H7 (cell line): Measurements from ENCODE around the gene F11R. TPM values are rescaled to one million over a fixed set of nuclear protein-coding genes. Genes with fewer than 3 reads are reported as not detected.
"Not testable (repeated sequence)": the region's sequence is repeated elsewhere in the genome, so short reads cannot be mapped to it uniquely, and the experiment has no call there.

ENCODE experiments used
- DNase-seq: peaks from one replicate; pipeline ENCODE4 v3.0.0; 2012
- H3K27me3 ChIP-seq: 2 replicates; pipeline ENCODE4 v1.6.0; 2011; ENCODE audit warnings: mild to moderate bottlenecking, low read length; ENCODE audit not compliant: control insufficient read depth, insufficient read depth
- H3K36me3 ChIP-seq: replicated peaks from 2 replicates; pipeline ENCODE4 v1.5.1; 2011; ENCODE audit warnings: low read length; ENCODE audit not compliant: control insufficient read depth, insufficient read depth
- H3K4me3 ChIP-seq: 2 replicates; pipeline ENCODE4 v1.5.1; 2011; ENCODE audit warnings: low read depth, mild to moderate bottlenecking, control low read depth, low read length, moderate library complexity; ENCODE audit not compliant: insufficient read depth
- total RNA-seq: library from RNA; depleted of rRNA; stranded (reverse); fragments of >200 nt; shearing (Covaris generic); gene quantifications from 2 replicates; pipeline ENCODE4 v1.2.3, GENCODE V29; 2014

The F11R gene
- total RNA-seq, 1 experiment from 2014 or later: 211 TPM

GRCh38 chr1:161029466-161029865, 8.5 kb upstream of the F11R start:
- H3K36me3 ChIP-seq, H3K4me3 ChIP-seq, DNase-seq, H3K27me3 ChIP-seq: not testable (repeated sequence)

GRCh38 chr1:161026954-161027353, 6.0 kb upstream of the F11R start:
- not testable (repeated sequence) for H3K4me3 ChIP-seq, DNase-seq, H3K27me3 ChIP-seq, H3K36me3 ChIP-seq

GRCh38 chr1:161022432-161022831, 1.5 kb upstream of the F11R start:
- DNase-seq, H3K4me3 ChIP-seq, H3K27me3 ChIP-seq, H3K36me3 ChIP-seq: not testable (repeated sequence)

- Histone ChIP-seq H3K27me3 (no peaks in the 10 kb centered on the region; the same call in 1 of the 2 replicates), H3K4me3 (peak overlapping the region; percentile 88), H3K36me3 (peaks cover 3% of the 10 kb centered on the region)
- DNase-seq: no peak
These were observed 1.0 kb upstream of the F11R start for GRCh38 chr1:161021970-161022353.

- peak overlapping the region; percentile 88 for H3K4me3 ChIP-seq
- peaks cover 3% of the 10 kb centered on the region for H3K36me3 ChIP-seq
- H3K27me3 ChIP-seq: no peaks in the 10 kb centered on the region; the same call in 1 of the 2 replicates
- peak; percentile 99 for DNase-seq
These were observed 415 bp upstream of the F11R start for GRCh38 chr1:161021165-161021969.

- peak overlapping the region; percentile 88 for H3K4me3 ChIP-seq
- no peaks in the 10 kb centered on the region; the same call in 1 of the 2 replicates for H3K27me3 ChIP-seq
- DNase-seq: peak; percentile 54
- H3K36me3 ChIP-seq: peaks cover 3% of the 10 kb centered on the region
These were observed 1.0 kb downstream of the F11R start for GRCh38 chr1:161019751-161020495.

GRCh38 chr1:161019111-161019660, 1.8 kb downstream of the F11R start:
- not testable (repeated sequence) for DNase-seq, H3K36me3 ChIP-seq, H3K27me3 ChIP-seq
- H3K4me3 ChIP-seq: peak overlapping the region; percentile 88

GRCh38 chr1:161018631-161018930, 2.4 kb downstream of the F11R start:
- Histone ChIP-seq H3K4me3 (no peak overlapping the region), H3K27me3 (no peaks in the 10 kb centered on the region; the same call in 1 of the 2 replicates), H3K36me3 (peaks cover 3% of the 10 kb centered on the region)
- DNase-seq: peak; percentile 37

- no peak for DNase-seq
- H3K4me3 ChIP-seq: no peak overlapping the region
- no peaks in the 10 kb centered on the region; the same call in 1 of the 2 replicates for H3K27me3 ChIP-seq
- peaks cover 4% of the 10 kb centered on the region for H3K36me3 ChIP-seq
These were observed 3.0 kb downstream of the F11R start for GRCh38 chr1:161017756-161018630.

- not testable (repeated sequence) for H3K27me3 ChIP-seq, DNase-seq, H3K4me3 ChIP-seq, H3K36me3 ChIP-seq
These were observed 3.8 kb downstream of the F11R start for GRCh38 chr1:161017181-161017580.

GRCh38 chr1:161016683-161017082, 4.3 kb downstream of the F11R start:
- H3K36me3 ChIP-seq, H3K4me3 ChIP-seq, H3K27me3 ChIP-seq, DNase-seq: not testable (repeated sequence)

- Histone ChIP-seq H3K36me3 (peaks cover 6% of the 10 kb centered on the region), H3K27me3 (no peaks in the 10 kb centered on the region), H3K4me3 (no peak overlapping the region)
- peak; percentile 66 for DNase-seq
These were observed 7.3 kb downstream of the F11R start for GRCh38 chr1:161013488-161014230.

GRCh38 chr1:161013131-161013487, 7.8 kb downstream of the F11R start:
- DNase-seq: no peak
- H3K27me3 ChIP-seq: no peaks in the 10 kb centered on the region
- H3K4me3 ChIP-seq: no peak overlapping the region
- H3K36me3 ChIP-seq: peaks cover 6% of the 10 kb centered on the region

GRCh38 chr1:161012420-161012819, 8.5 kb downstream of the F11R start:
- Histone ChIP-seq H3K4me3 (no peak overlapping the region), H3K36me3 (peaks cover 3% of the 10 kb centered on the region), H3K27me3 (no peaks in the 10 kb centered on the region)
- DNase-seq: no peak
